Activated CD4-positive, alpha-beta T cell treated with anti-CD3 and anti-CD28 coated beads for 1 hour (primary cell): ENCODE measurements around the gene HBEGF.

Source experiments
- DNase-seq: peaks from one replicate; pipeline ENCODE4 v3.0.0-alpha.2; 2020

Gene HBEGF

DNA sequence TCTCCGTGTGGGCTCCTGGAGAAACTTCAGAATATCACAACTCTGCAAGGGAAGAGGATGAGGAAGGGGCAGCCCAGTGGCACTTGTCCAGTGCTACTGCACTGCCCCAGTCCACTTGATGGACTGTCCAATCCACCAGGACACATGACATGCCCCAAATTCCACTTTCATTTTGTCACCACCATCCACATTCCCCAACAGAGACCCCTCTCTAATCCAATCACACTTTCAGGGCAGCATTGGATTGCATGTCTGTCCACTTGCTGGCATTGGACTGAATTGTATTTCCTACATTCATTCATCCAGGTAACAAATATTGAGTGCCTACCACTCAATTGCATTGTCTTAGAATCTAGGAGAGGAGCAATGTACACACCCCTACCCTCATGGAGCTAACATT is 14.8 kb downstream of the HBEGF start:
- no peak for DNase-seq

DNA sequence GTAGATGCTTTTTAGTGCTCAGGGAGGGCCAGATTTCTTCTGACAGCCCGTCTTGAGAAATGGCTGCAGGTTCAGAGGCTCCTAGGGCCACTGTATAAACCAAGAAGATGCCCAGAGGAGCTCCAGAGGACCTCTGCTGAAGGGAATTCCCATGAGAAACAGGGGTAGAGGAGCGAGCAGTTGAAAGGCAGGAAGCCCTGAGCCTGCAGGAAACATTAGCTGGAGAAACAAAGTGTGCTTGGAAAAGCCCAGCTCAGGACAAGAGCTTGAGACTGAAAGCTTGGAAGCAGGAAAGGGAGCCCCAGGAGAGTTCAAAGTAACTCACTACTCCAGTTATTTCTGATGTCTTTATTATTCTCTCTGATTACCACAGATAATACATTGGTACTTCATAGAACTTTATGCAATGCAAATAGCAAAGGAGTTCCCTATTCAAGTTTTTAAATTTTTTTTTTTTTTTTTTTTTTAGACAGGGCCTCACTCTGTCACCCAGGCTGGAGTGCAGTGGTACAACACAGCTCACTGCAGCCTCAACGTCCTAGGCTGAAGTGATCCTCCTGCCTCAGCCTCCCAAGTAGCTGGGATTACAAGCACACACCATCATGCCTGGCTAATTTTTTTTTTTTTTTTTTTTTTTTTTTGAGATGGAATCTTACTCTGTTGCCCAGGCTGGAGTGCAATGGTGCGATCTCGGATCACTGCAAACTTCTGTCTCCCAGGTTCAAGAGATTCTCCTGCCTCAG is 16.5 kb downstream of the HBEGF start:
- DNase-seq, result no peak

DNA sequence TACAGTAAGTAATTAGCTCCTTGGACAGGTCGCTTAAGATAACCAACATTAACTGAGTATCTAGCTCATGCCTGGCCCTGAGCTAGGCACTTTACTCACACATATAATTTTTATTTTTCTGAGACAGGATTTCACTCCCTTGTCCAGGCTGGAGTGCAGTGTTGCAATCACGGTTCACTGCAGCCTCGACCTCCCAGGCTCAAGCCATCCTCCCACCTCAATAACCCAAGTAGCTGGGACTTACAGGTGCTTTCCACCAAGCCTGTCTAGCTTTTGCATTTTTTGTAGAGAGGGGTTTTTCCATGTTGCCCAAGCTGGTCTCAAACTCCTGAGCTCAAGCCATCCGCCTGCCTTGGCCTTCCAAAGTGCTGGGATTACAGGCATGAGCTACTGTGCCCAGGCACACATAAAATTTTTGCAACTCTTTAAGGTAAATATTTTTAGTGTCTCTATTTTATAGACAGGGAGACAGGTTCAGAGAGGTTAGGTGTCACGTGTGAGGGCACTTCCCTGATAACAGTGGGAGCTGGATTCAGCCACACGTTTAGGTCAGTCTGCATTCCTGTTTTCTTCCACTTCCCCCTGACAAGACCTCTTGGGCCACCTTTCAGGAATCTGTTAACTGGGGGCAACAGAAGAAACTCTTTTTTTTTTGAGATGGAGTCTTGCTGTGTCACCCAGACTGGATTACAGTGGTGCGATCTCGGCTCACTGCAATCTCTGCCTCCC is 18.2 kb downstream of the HBEGF start:
- DNase-seq, result no peak

DNA sequence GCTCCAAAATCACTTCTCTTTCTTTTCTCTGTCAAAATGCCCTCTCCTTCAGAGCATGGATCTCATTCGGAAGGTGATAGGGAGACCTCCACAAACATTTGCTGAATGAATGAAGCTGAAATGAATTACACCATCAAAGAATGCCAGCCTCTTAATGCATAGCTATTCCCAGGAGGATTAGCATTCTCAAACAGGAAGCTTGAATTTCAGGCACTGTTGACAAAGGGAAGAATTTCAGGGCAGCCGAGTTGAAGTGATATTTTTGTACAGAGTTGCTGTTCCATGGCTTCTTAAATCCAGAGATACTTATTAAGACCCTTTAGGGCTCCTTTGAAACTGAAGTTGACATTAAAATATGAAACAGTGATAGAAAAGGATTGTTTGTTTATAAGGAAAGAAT is 18.8 kb downstream of the HBEGF start:
- no peak for DNase-seq

DNA sequence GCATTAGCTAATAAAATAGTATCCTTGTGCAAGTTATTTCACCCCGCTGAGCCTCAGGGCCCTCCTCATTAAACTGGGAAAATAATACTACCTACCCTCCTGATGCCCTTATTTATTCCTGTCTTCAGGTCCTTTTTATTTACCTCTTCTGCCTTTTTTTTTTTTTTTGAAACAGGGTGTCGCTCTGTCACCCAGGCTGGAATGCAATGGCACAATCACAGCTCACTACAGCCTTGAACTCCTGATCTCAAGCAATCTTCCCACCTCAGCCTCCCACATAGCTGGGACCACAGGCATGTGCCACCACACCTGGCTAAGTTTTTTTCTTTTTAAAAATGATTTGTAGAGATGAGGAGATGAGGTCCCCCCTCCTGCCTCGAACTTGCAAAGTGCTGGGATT is 20.9 kb downstream of the HBEGF start:
- no peak for DNase-seq

DNA sequence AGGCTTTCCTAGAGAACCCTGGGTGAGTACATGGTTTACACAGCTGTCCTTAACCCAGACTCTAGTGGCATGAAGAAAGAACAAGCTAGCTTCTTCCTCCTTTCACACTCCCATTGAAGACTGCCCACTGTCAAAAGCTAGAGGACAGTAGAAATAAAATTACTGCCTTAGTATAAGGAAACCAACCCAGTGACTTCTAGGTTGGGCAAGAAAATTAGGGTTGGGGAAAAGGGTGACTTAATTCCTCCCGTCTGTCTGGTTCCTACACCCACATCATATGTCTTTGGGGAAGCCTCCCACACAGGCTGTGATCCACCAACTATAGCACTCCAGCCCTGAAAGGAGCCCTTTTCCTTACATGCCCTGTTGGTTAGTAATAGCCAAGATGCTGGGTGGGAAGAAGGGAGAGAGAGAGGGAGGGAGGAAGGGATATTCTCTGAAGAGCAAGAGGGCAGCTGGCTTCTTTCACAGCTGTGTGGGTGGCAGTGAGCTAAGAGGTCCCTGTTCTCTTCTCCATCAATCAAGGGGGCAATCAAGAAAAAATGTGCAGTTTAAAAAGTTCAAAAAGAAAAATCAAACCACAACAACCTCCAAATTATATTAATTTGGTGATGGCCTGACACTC is 21.7 kb downstream of the HBEGF start:
- no peak for DNase-seq

DNA sequence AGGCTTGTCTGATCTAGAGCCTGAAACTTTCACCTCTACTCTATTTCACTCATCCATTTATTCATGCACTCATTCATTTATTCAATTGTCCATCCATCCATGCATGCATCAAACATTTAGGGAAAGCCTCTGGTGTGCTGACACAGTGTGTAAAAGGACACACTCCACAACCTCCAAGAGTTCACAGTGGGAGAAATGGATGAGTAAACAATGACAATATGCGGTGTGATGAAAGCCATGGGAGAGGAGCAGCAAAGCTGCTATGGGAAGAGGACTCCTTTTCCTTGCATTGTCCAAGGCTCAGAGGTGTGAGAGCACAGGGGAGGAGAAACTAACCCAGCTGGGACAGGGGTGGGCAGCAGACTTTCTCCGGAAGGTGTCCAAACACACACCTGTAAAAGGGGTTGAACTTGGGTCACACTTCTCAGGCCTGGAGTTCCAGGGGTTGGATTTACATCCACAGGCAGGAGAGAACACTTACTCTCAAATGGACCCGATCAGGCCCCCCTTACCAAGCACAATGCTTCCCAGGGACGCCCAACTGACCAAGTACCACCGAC is 22.3 kb downstream of the HBEGF start:
- DNase-seq, result no peak

DNA sequence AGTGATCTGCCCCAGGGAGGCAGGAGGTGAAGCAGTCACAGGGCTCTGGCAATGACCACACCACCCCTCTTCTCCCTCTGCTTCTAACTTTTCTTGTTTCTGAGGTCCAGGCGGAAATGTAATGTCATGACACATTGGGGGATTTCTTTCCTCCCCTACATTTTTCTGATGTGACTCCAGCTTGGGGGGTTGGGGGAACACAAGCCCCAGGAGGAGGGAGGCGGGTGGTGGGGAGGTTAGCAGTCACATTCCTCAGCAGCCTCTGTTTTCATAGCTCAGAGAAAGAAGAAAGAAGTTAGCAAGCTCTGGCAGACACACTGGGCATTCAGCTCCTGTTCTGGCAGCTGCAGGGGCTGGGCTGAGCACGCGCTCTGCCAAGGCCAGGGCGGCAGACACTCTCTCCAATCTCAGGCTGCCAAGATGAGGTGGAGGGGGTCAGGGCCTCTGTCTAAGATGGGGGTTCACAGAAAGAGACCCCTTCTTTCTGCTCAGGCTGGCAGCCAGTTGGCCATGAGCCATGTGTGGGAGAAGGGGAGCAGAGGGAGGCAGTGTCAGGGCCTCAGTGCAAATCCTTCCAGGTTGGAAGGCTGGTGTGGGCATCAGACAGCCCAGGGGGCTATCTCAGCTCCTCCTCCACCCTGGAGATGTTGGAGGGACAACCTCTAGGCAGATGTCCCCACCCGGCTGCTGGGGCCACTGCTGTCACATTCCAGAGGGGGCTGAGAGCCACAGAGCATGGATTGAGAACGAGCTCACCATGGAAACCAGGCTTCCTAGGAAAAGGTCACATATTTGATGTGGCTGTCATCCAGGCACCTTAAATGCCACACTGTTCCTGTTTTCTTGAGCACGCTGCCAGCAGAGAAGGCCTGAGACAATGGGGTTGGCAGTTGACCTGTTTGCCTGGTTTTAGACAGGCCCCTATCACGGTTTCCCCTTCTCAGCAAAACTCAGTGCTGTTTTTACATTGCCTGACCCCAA is 23.4 kb downstream of the HBEGF start:
- DNase-seq, result no peak

DNA sequence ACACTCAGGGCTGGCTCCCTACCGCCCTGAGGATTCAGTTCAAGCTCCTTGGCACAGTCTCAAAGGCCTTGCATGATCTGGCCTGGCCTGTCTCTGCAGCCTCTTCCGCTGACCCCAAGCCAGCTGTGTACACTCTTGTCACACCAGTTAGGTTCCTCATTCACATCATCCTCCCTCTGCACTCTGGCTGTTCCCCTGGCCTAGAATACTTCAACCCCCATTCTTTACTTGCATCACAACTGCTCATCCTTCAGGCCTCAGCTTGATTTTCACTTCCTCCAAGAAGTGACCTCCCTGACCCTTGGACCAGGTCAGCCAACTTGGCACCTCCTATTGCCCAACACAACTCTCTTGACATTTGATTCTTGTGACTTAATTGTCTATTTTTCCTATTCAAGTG is 24.6 kb downstream of the HBEGF start:
- DNase-seq, result no peak

DNA sequence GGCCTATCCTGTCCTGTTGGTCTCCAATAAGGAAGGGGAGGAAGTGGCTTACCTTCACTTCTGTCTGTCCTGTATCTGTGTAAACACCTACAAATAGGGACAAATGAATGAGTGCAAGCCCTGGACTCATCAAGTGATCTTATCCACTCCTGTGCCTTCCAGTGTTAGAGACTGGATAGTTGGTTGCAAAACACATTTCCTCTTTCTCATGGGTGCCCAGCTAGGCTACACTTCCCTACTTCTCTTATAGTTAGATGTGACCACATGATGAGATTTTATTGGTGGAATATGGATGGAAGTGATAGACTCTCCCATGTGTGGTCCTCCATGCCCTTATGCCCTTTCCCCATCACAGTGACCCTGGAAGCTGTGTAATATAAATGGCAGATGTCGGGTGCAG is 26.6 kb downstream of the HBEGF start:
- DNase-seq, result no peak

DNA sequence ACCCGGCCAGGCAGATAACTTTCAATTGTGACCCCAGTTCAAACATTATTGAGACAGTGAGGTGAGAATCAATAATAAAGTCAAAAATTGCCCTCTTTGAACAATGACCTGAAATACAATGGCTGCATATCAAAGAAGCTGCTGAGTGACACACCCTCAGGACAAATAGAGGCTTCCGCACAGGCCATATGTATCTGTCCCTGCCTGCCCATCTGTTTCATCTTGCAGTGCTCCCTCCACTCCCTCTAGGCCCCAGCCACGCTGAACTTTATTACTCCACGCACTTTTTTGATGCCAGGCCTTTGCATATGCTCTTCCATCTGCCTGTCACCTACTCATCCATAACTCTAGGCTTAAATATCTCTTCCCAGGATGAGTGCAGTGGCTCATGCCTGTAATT is 27.6 kb downstream of the HBEGF start:
- no peak for DNase-seq

DNA sequence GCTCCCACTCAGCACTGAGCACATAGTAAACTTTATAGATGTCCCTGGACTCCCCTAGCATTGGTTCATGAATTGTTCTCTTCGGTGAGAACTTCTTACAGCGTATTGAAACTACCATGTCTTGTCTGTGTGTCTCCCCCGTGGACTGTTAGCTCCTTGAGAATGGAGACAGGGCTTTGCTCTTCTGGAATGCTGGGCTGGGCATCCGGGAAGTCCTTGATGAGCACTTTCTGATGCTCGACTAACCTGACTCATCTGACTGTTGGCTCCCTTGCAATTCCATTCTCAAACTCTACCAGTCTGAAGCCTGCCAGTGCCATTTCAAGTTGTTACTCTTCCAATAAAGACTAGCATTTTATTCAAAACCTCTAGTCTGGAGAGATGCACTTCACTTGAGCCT is 28.5 kb downstream of the HBEGF start:
- DNase-seq, result no peak

DNA sequence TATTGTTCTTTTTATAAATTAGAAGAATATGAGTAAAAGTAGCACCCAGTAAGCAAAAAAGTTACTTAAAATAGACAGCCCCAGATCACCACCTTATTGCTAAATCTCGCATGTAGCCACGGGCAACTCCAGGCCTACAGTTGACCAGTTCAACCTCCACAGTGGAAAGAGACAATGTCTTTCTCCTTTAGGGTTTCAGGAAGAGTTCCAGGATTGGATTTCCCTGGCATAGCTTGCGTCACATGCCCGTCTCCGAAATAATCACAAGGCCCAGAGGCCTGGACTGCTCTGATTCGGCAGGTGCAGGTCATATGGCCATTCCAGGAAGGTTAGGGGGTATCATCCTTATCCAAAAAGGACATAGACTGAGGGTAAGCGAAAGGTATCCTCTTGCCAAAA is 33.6 kb downstream of the HBEGF start:
- DNase-seq, result no peak

DNA sequence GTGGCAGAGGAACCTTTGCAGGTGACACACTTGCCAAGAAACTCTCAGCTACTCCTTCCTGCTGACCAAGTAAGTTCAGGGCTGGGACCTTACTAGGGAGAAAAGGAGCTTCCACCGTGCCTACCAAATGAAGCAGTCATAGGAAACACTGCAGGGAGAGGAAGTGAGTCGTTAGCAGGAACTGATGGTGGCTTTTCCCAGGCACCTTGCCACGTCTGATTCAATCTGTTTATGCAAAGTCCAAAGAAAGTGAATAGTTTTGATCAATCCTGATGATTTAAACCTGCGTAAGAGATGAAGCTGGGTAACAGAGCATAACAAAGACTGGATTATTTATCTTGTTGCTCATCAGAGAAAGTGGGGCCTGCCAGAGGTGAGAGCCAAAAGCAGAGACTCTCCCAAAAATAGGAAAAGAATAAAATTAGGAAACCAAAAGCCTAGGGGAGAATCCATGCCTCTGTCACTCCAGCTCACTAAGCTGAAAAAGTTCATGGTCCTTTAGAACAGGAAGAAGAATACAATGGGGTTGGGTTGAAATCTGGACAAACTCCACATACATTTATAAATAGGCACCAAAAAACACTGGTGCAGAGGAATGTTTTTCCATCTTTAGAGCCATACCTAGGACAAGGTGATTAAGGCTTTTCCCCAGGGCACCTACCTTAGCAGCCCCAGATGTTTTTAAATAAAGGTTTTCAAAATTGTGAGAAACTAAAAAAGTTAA is 34.2 kb downstream of the HBEGF start:
- DNase-seq, result no peak

DNA sequence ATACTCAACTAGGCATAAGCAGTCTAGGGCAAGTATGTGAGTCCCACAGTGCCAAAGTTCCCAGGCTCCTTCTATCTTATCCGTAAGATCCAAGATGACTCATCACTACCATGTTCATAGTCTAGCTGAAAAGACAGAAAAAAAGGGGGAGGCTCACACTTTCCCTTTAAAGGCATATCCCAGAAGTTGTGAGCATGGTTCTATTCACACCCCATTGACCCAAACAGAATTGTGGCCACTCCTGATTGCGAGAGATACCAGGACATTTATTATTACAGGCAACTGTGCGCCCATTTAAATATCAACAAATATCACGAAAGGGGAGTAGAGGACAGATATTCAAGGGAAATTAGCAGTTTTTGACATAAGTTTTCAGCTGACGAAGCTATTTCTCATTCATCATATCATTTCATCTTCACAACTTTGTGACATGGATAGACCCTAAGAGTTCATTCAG is 35.4 kb downstream of the HBEGF start:
- DNase-seq, result no peak

DNA sequence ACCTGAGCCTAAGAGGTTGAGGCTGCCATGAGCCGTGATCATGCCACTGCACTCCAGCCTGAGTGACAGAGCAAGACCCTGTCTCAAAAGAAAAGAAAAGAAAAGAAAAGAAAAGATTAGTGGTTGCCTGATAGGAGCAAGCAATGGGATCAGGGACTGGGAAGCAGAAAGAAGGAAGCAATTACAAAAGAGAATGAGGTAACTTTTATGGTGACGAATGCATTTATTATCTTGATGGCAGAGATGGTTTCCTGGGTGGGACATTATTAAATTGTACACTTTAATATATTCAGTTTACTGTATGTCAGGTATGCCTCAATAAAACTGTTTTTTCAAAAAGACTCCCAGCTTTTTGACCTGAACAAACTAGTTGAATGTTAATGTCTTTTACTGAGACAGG is 36.0 kb downstream of the HBEGF start:
- no peak for DNase-seq

DNA sequence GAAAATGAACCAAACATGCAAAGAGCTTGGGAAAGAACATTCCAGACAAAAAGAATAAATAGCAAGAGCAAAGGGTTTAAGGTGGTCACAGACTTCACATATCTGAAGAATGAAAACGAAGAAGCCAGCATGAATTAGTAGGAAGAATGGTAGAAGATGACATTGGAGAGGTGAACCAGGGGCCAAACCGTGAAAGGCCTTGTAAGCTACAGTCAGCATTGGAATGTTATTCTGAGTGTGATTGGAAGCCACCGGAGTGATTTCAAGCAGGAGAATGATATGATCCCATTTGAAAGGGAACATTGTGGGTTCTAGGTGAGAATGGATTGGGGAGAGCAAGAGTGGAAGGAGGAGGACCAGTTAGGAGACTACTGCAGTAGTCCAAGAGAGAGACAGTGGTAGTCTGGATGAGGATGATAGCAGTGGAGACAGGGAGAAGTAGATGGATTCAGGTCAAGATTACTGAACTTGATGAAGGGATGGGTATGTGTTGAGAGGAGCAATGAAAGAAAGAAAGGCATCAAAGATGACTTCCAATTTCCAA is 36.6 kb downstream of the HBEGF start:
- no peak for DNase-seq

DNA sequence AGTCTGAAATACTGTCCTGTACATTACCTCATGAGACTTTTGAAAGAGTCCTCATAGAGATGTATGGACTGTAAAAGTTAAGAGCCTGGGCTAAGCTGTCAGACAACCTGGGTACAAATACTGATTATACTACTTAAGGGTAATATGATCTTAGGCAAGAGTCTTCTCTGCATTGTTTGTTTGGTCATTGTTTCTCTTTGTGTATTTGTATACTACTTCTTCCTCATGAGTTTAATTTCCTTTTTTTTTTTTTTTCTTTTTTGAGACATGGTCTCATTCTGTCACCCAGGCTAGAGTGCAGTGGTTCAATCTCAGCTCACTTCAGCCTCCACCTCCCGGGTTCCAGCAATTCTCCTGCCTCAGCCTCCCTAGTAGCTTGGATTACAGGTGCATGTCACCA is 40.9 kb downstream of the HBEGF start:
- no peak for DNase-seq

DNA sequence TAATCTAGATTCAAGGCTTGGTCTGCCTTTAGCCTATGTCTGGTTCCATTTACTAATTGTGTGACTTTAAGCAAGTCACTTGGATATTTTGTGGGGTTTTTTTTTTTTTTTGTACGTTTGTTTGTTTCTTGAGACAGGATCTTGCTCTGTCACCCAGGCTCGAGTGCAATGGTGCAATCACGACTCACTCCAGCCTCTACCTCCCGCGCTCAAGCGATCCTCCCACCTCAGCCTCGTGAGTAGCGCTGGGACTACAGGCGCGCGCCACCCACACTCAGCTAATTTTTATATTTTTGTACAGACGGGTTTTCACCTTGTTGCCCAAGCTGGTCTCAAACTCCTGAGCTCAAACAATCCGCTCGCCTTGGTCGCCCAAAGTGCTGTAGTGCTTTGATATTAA is 42.4 kb downstream of the HBEGF start:
- DNase-seq, result no peak

DNA sequence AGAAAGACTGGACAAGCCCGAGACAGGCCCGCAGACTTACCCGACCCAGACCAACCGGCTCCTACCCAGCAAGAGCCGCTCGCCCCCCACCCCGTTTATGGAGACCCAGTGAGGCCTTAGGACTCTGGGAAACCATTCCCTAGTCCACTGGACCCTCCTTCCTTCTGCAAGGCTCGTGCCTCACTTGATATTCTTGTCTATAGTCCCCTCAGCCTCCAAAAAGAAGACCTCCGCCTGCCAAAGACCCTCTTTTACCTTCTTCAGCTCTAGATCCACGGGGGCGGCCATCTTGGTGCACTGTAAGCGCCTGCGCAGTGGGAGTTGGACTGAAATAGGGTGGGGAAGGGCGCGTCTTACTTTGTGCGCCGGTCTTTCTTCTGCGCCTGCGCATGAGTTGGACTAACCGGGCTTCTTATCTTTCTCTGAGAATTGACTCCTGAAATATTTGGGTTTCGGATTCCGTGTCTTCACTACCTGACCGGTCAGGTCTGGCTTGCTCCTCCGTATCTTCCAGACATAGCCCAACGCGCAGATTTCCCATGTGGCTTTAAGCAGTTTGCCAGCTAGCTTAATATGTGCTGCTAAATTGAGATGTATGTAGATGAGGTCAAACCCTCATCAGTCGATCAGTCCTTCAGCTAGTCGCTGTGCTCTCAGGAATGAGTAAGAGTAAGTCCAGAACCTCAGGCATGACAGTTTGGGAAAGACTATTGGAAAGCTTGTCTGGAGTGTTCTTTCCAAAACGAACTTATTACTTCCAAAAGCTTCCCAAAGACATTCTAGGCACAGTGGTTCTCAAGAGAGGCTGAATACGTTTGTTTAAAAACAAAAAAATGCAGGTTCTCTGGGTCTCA is 43.4 kb downstream of the HBEGF start, which contains the start of gene PFDN1:
TSS of gene PFDN1 (minus strand) at position 316 of the 854 bp plus-strand sequence. CDS start at position 288, 28 bp downstream.
- peak; percentile 85 for DNase-seq
